KMS-11 (cell line): Measurements from ENCODE around the gene SUGCT.

Experiments used
- H2AFZ ChIP-seq: fragments of 200-600 bp; sonication (generic); 2 replicates; pipeline ENCODE4 v1.6.1; 2016; ENCODE audit warnings: antibody characterized with exemption, mixed run types, low read depth
- H3K27ac ChIP-seq: fragments of 200-600 bp; sonication (generic); 2 replicates; pipeline ENCODE4 v1.6.1; 2016; ENCODE audit warnings: mild to moderate bottlenecking, mixed run types
- H3K27me3 ChIP-seq: fragments of 200-600 bp; sonication (generic); 2 replicates; pipeline ENCODE4 v1.6.1; 2017; ENCODE audit warnings: mild to moderate bottlenecking, low read depth, mixed run types, moderate library complexity; ENCODE audit not compliant: insufficient read depth
- H3K36me3 ChIP-seq: fragments of 200-600 bp; sonication (generic); 2 replicates; pipeline ENCODE4 v1.6.1; 2017; ENCODE audit warnings: mild to moderate bottlenecking, mixed run types; ENCODE audit not compliant: insufficient read depth
- H3K4me1 ChIP-seq: fragments of 200-600 bp; sonication (generic); 2 replicates; pipeline ENCODE4 v1.6.1; 2016; ENCODE audit warnings: mild to moderate bottlenecking, low read depth, mixed run types; ENCODE audit not compliant: poor library complexity, severe bottlenecking
- H3K4me2 ChIP-seq: fragments of 200-600 bp; sonication (generic); 2 replicates; pipeline ENCODE4 v1.7.0; 2016; ENCODE audit warnings: mild to moderate bottlenecking, mixed run types
- H3K4me3 ChIP-seq: fragments of 200-600 bp; sonication (generic); IDR thresholded peaks from 2 replicates; pipeline ENCODE4 v1.6.1; 2017; ENCODE audit warnings: low read depth, low read length, mixed read lengths; ENCODE audit not compliant: insufficient read depth
- H3K79me2 ChIP-seq: fragments of 200-600 bp; sonication (generic); 2 replicates; pipeline ENCODE4 v1.6.1; 2016; ENCODE audit warnings: low read depth, mixed run types; ENCODE audit not compliant: insufficient read depth
- H3K9ac ChIP-seq: fragments of 200-600 bp; sonication (generic); 2 replicates; pipeline ENCODE4 v1.6.1; 2016; ENCODE audit warnings: mild to moderate bottlenecking, mixed run types
- H4K20me1 ChIP-seq: fragments of 200-600 bp; sonication (generic); 2 replicates; pipeline ENCODE4 v1.6.1; 2016; ENCODE audit warnings: mild to moderate bottlenecking, mixed run types; ENCODE audit not compliant: insufficient read depth
- TF ChIP-seq, protein P1 (sequence below): fragments of 200-600 bp; sonication (generic); conservative IDR thresholded peaks from 2 replicates; pipeline ENCODE4 v1.6.1; 2017; ENCODE audit warnings: low read depth, mild to moderate bottlenecking, antibody characterized with exemption, low read length, moderate library complexity, mixed read lengths

Gene SUGCT

DNA sequence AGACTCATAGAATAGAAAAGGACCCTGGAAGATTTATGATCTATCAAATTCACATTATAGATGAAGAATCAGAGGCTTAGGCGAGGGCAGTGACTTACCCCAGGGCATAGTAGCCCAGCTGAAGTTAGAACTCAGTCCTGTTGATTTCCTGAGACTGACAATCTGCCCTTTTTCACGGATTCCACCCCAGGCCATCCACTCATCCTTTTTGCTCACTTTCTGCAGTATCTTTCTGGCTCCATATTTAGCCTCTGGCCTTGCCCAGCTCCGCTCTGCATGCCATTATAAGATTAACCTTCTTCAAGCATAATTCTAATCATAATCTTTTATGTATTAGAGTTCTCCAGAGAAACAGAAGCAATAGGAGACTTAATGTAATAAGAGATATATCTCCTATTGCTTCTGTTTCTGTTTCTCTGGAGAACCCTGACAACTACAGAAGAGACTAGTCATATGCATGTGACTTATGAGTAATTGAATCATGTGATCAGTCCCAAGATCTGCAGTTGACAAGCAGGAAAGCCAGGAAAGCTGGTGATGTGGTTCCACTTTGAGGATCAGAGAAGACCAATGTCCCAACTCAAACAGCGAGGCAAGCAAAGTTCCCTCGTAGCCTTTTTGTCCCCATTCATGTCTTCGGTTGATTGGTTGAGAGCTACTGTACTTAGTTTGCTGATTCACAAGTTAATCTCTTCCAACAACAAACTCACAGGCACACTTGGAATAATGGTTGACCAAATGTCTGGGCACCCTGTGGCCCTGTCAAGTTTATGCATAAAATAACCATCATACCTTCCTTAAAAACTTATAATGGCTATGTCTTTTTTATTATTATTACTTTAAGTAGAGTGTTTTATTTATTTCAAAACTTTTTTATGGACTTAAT is 412.1 kb downstream of the SUGCT start:
- no peaks in the 10 kb centered on the region for H3K79me2 ChIP-seq
- no peak overlapping the region for H3K4me2 ChIP-seq
- H3K9ac ChIP-seq = no peak overlapping the region
- TF ChIP-seq, protein P1, sequence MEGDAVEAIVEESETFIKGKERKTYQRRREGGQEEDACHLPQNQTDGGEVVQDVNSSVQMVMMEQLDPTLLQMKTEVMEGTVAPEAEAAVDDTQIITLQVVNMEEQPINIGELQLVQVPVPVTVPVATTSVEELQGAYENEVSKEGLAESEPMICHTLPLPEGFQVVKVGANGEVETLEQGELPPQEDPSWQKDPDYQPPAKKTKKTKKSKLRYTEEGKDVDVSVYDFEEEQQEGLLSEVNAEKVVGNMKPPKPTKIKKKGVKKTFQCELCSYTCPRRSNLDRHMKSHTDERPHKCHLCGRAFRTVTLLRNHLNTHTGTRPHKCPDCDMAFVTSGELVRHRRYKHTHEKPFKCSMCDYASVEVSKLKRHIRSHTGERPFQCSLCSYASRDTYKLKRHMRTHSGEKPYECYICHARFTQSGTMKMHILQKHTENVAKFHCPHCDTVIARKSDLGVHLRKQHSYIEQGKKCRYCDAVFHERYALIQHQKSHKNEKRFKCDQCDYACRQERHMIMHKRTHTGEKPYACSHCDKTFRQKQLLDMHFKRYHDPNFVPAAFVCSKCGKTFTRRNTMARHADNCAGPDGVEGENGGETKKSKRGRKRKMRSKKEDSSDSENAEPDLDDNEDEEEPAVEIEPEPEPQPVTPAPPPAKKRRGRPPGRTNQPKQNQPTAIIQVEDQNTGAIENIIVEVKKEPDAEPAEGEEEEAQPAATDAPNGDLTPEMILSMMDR = no peak
- no peak overlapping the region for H3K27ac ChIP-seq
- H3K27me3 ChIP-seq = no peaks in the 10 kb centered on the region
- H3K36me3 ChIP-seq = no peaks in the 10 kb centered on the region
- H3K4me3 ChIP-seq = no peak overlapping the region
- H3K4me1 ChIP-seq = peaks cover 6% of the 10 kb centered on the region
- H4K20me1 ChIP-seq = no peaks in the 10 kb centered on the region
- H2AFZ ChIP-seq = no peak overlapping the region

DNA sequence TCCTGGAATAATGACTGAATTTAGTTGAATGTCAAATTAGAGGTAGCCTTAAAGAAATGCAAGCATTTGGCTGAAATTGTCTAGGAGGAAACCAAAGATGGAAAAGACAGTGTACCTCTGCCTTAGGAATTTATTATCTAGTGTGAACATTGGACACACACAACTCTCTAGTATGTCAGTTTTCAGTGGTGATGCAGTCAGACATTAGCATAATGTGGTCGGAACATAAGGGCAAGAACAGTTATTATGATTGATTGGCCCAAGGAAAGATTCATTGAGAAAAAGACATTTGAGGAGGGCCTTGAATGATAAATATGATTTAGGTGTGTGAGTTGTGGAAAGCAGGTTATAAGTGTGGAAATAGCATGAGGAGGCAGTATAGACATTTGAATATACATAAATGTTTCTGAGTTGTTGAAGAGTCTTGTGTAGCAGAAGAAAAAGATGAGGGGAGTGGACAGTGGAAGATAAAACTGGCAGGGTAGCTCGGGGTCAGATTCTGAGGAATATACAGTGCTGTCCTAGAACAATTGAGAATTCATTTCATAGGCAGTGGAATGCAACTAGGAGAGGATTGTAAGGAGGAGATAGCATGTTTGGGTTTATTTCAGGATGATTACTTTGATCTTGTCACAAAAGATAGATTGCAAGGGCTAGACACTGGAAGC is 414.7 kb downstream of the SUGCT start:
- no peak overlapping the region for H3K27ac ChIP-seq
- H3K4me1 ChIP-seq = peaks cover 12% of the 10 kb centered on the region
- no peak overlapping the region for H3K4me2 ChIP-seq
- H4K20me1 ChIP-seq = no peaks in the 10 kb centered on the region
- no peaks in the 10 kb centered on the region for H3K36me3 ChIP-seq
- no peaks in the 10 kb centered on the region for H3K79me2 ChIP-seq
- TF ChIP-seq, protein P1 = no peak
- H3K27me3 ChIP-seq = no peaks in the 10 kb centered on the region
- no peak overlapping the region for H3K4me3 ChIP-seq
- no peak overlapping the region for H3K9ac ChIP-seq
- no peak overlapping the region for H2AFZ ChIP-seq

DNA sequence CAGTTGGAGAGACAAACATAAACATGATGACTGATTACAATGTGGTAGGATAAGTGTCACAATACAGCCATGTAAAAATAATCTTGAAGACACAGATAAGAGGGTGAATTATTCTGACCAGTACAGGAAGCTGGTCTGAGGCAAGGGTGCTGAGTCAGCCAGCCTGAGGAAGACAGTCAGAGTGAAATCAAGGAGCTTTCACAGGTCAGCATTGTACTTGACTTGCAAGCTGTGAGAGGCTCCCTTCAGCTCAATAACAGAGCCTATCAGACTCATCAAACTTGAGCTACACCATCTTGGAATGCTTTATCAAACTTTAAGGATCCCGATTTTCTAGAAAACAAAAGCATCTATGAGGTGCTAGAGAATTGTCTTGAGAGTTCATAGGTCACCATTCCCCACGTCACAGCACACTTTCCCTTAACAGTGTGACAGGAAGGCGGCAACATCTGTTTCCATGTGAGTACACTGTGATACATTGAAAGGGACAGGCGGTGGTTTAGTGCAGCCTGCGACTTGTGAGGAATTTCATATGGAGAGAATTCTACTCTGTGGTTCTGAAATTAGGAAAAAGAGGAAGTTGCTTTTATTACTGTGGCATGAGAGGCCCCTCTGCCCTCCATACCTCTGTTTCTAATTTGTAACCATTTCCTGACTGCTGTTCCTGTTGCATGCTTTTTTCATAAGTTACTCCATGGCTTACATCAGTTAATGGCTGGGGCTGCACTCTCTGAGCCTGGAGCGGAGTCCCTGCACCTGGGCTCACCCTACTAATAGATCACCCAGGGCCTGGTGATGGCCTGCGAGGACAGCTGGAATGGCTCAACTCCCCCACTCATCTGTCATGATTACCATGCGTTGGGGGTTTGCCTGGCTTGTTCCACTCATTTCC is 417.1 kb downstream of the SUGCT start:
- no peaks in the 10 kb centered on the region for H3K36me3 ChIP-seq
- no peak overlapping the region for H3K9ac ChIP-seq
- H3K4me3 ChIP-seq = no peak overlapping the region
- H3K79me2 ChIP-seq = no peaks in the 10 kb centered on the region
- TF ChIP-seq, protein P1 = no peak
- no peaks in the 10 kb centered on the region for H3K27me3 ChIP-seq
- no peak overlapping the region; the same call in 1 of the 2 replicates for H2AFZ ChIP-seq
- no peak overlapping the region for H3K4me2 ChIP-seq
- H4K20me1 ChIP-seq = no peaks in the 10 kb centered on the region
- H3K4me1 ChIP-seq = peaks cover 12% of the 10 kb centered on the region
- no peak overlapping the region for H3K27ac ChIP-seq

DNA sequence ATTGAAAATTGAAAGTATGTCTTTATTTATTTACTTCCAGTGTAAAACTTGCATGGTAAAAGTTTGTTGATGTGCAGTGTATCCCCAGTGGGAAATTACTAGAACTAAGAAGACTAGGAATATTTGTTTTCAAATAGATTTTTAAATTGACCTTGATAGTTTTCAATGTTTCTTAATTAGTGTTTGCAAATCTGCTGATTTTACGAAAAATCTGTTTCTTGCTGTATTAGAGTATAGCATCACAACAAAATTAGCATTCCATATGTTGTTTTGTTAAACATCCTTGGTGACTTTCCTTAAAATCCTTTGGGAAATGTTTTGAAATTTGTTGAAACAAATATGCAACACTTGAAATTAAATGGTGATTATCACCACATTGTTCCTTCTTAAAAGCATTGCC is 425.9 kb downstream of the SUGCT start:
- H3K27me3 ChIP-seq = no peaks in the 10 kb centered on the region
- no peaks in the 10 kb centered on the region for H4K20me1 ChIP-seq
- TF ChIP-seq, protein P1 = no peak
- H3K9ac ChIP-seq = no peak overlapping the region
- no peaks in the 10 kb centered on the region for H3K4me1 ChIP-seq
- H3K4me3 ChIP-seq = no peak overlapping the region
- H3K79me2 ChIP-seq = no peaks in the 10 kb centered on the region
- H3K4me2 ChIP-seq = no peak overlapping the region
- H2AFZ ChIP-seq = no peak overlapping the region
- no peak overlapping the region for H3K27ac ChIP-seq
- no peaks in the 10 kb centered on the region for H3K36me3 ChIP-seq
